DOHH2 (cell line): ENCODE data around the gene IL6R.

Experiments used
- EZH2phosphoT487 ChIP-seq: fragments of 200-600 bp; sonication (generic); IDR thresholded peaks from 2 replicates; pipeline ENCODE4 v1.6.1; 2017; ENCODE audit warnings: borderline replicate concordance, mild to moderate bottlenecking, antibody characterized with exemption, low read length, moderate library complexity, mixed read lengths
- TF ChIP-seq, protein P1 (sequence below): fragments of 200-600 bp; sonication (generic); IDR thresholded peaks from one replicate; pipeline ENCODE4 v1.5.1; 2014; ENCODE audit warnings: antibody characterized with exemption, mild to moderate bottlenecking, low read depth, low read length; ENCODE audit not compliant: poor library complexity, severe bottlenecking

DNA sequence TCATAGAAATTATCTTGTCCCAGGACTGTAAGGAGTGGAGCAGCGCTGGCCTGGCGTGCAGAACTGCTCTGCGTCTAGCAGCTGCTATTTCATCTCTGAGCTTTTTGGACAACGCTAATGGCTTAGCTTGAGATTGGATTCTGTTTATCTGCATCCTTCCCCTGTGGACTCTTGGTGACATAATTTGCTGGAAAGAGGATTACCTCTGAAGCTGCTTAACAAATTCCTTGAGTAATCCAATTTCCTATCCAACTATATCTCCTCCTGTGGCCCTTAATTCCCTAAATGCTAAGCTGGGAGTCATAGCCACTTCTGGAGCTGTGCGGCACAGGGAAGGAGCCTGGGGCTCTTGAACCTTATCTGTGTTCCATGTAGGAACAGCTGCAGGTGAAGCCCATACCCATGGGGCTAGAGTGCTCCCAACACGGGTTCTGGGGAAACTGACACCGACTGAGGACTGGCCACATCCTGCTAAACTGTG, 43.2 kb downstream of the IL6R start:
- TF ChIP-seq, protein P1, sequence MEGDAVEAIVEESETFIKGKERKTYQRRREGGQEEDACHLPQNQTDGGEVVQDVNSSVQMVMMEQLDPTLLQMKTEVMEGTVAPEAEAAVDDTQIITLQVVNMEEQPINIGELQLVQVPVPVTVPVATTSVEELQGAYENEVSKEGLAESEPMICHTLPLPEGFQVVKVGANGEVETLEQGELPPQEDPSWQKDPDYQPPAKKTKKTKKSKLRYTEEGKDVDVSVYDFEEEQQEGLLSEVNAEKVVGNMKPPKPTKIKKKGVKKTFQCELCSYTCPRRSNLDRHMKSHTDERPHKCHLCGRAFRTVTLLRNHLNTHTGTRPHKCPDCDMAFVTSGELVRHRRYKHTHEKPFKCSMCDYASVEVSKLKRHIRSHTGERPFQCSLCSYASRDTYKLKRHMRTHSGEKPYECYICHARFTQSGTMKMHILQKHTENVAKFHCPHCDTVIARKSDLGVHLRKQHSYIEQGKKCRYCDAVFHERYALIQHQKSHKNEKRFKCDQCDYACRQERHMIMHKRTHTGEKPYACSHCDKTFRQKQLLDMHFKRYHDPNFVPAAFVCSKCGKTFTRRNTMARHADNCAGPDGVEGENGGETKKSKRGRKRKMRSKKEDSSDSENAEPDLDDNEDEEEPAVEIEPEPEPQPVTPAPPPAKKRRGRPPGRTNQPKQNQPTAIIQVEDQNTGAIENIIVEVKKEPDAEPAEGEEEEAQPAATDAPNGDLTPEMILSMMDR = no peak
- no peak for TF ChIP-seq EZH2phosphoT487
